Vagina (tissue), 2 donors: ENCODE results near the gene BGLAP. TPM values are rescaled to one million over a fixed set of nuclear protein-coding genes. Genes with fewer than 3 reads are reported as not detected.
"Not testable (repeated sequence)": the region's sequence is repeated elsewhere in the genome, so short reads cannot be mapped to it uniquely, and the experiment has no call there.

ENCODE experiments used
- DNase-seq, 2 donors: peaks; one replicate each; pipeline ENCODE4 v3.0.0-alpha.2; 2017; ENCODE audit errors: extremely low spot score in 2 of 2
- H3K27ac ChIP-seq: fragments of 200-600 bp; sonication (generic); one replicate; pipeline ENCODE4 v1.5.1; 2019
- H3K27me3 ChIP-seq: fragments of 200-600 bp; sonication (generic); one replicate; pipeline ENCODE4 v1.5.1; 2019
- H3K36me3 ChIP-seq, 2 donors: fragments of 200-600 bp; sonication (generic); one replicate each; pipeline ENCODE4 v1.5.1; 2017 to 2019
- H3K4me1 ChIP-seq: fragments of 200-600 bp; sonication (generic); one replicate; pipeline ENCODE4 v1.5.1; 2019
- H3K4me3 ChIP-seq, 2 donors: fragments of 200-600 bp; sonication (generic); 1 replicate in 1 of 2; 2 replicates in 1 of 2; pipeline ENCODE4 v1.5.1; 2016 to 2019
- H3K9me3 ChIP-seq: fragments of 200-600 bp; sonication (generic); one replicate; pipeline ENCODE4 v1.5.1; 2019
- POLR2A ChIP-seq, 2 donors: fragments of 450-650 bp; IDR thresholded peaks; one replicate each; pipeline ENCODE4 v1.6.1; 2017; ENCODE audit warnings: antibody characterized with exemption in 2 of 2, mild to moderate bottlenecking in 2 of 2, moderate library complexity in 2 of 2
- POLR2AphosphoS5 ChIP-seq, 2 donors: sonication (generic); formaldehyde crosslinking; IDR thresholded peaks; one replicate each; pipeline ENCODE4 v1.9.0; 2017; ENCODE audit warnings: antibody characterized with exemption in 2 of 2, mild to moderate bottlenecking in 2 of 2, low read depth in 1 of 2; ENCODE audit not compliant: insufficient read depth in 1 of 2
- intact Hi-C: fragments of 100-400 bp; cut with DNase I; formaldehyde crosslinking; loops from one replicate; pipeline ENCODE4 v1.15.1; 2023
- total RNA-seq: library from RNA; depleted of rRNA; stranded (reverse); fragments of >200 nt; gene quantifications from one replicate; pipeline ENCODE4 v1.2.3, GENCODE V29; 2016
- TF ChIP-seq, protein P1 (sequence below), 3 experiments: fragments of 450-650 bp in 2 of 3; fragments of 200-600 bp in 1 of 3; sonication (generic) in 1 of 3; IDR thresholded peaks; one replicate each; pipeline ENCODE4 v1.5.1; 2017 to 2019; ENCODE audit warnings: antibody characterized with exemption in 3 of 3, mild to moderate bottlenecking in 2 of 3, moderate library complexity in 2 of 3

BGLAP gene
- total RNA-seq, 1 donor from 2014 or later: not detected

DNA sequence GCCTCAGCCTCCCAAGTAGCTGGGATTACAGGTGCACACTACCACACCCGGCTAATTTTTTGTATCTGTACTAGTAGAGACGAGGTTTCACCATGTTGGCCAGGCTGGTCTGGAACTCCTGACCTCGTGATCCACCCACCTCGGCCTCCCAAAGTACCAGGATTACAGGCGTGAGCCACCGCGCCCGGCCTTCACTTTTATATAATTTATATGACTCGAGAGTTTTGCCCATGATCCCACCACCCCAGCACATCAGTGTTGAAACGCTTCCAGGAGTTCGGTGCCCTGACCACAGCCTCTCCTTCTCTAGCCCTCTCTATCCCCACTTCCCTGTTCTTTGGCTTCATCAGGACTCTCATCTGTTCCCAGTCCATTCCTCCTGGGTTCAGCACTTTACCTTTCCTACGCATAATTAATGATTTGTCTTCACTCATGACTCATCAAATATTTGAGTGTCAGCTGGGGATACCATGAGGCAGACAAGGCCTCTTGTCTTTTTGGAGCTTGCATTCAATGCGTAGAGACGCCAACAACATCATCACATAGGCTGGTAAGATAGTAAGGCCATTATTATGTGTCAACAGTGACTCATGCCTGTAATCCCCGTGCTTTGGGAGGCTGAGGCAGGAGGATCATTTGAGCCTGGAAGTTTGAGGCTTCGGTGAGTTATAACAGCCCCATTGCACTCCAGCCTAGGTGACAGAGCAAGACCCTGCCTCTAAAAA is 27.8 kb upstream of the BGLAP start:
- TF ChIP-seq, protein P1, sequence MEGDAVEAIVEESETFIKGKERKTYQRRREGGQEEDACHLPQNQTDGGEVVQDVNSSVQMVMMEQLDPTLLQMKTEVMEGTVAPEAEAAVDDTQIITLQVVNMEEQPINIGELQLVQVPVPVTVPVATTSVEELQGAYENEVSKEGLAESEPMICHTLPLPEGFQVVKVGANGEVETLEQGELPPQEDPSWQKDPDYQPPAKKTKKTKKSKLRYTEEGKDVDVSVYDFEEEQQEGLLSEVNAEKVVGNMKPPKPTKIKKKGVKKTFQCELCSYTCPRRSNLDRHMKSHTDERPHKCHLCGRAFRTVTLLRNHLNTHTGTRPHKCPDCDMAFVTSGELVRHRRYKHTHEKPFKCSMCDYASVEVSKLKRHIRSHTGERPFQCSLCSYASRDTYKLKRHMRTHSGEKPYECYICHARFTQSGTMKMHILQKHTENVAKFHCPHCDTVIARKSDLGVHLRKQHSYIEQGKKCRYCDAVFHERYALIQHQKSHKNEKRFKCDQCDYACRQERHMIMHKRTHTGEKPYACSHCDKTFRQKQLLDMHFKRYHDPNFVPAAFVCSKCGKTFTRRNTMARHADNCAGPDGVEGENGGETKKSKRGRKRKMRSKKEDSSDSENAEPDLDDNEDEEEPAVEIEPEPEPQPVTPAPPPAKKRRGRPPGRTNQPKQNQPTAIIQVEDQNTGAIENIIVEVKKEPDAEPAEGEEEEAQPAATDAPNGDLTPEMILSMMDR (IDR thresholded peaks at IDR 0.05): no peak
- TF ChIP-seq POLR2A (IDR thresholded peaks at IDR 0.05) (no peak), POLR2AphosphoS5 (IDR thresholded peaks at IDR 0.05; ENCODE audit: insufficient read depth in 1 of 2, low read depth in 1 of 2) (no peak)
- Histone ChIP-seq H3K9me3 (no peaks in the 10 kb centered on the region), H3K4me3 (peak overlapping the region; percentile 62 to 67), H3K4me1 (peaks cover 41% of the 10 kb centered on the region), H3K27me3 (no peaks in the 10 kb centered on the region), H3K36me3 (peaks cover 0 to 5% of the 10 kb centered on the region in 2 donors), H3K27ac (peak overlapping the region; percentile 97)
- intact Hi-C loops: no loop called here
- DNase-seq: no peak

DNA sequence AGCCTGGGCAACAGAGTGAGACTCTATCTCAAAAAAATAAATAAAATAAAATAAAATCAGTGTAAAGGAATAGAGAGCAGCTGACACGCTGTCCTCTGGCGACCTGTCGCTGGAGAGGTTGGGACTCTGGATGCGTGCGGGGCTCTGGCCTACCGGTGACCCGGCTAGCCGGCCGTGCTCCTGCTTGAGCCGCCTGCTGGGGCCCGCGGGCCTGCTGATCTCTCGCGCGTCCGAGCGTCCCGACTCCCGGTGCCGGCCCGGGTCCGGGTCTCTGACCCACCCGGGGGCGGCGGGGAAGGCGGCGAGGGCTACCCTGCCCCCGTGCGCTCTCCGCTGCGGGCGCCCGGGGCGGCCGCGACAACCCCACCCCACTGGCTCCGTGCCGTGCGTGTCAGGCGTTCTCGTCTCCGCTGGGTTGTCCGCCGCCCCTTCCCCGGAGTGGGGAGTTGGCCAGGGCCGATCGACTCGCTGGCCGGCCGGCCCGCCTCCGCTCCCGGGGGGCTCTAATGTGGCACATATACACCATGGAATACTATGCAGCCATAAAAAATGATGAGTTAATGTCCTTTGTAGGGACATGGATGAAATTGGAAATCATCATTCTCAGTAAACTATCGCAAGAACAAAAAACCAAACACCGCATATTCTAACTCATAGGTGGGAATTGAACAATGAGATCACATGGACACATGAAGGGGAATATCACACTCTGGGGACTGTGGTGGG is 25.5 kb upstream of the BGLAP start:
- intact Hi-C loops, H3K4me3 ChIP-seq, H3K9me3 ChIP-seq, DNase-seq, H3K27me3 ChIP-seq, H3K27ac ChIP-seq: not testable (repeated sequence)
- peaks cover 41% of the 10 kb centered on the region for H3K4me1 ChIP-seq
- H3K36me3 ChIP-seq: peaks cover 0 to 10% of the 10 kb centered on the region in 2 donors

DNA sequence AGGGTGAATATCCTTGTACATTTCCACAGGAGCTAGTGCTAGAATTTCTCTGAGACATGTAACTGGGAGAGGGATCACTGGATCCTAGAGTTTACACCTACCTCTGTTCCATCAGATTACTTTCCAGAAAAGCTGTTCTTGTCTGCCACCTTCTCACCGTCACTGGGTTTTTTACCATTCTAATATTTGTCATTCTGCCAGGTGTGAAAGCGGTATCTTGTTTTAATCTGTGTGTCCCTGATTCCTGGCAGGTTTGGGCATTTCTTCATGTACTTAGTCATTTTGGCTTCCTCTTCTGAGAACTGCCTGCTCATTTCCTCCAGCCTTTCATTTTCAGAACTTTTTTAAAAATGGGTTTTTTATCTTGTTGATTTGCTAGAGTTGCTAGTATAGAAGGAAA is 24.1 kb upstream of the BGLAP start:
- Histone ChIP-seq H3K4me3 (no peak overlapping the region), H3K36me3 (peaks cover 0 to 24% of the 10 kb centered on the region in 2 donors), H3K27ac (no peak overlapping the region), H3K4me1 (peaks cover 41% of the 10 kb centered on the region), H3K9me3 (no peaks in the 10 kb centered on the region), H3K27me3 (no peaks in the 10 kb centered on the region)
- DNase-seq: no peak
- intact Hi-C loops: no loop called here
- TF ChIP-seq, protein P1 (IDR thresholded peaks at IDR 0.05): no peak
- TF ChIP-seq POLR2AphosphoS5 (IDR thresholded peaks at IDR 0.05; ENCODE audit: insufficient read depth in 1 of 2, low read depth in 1 of 2) (peak in 1 of 2 donors; percentile 14), POLR2A (IDR thresholded peaks at IDR 0.05) (no peak)

DNA sequence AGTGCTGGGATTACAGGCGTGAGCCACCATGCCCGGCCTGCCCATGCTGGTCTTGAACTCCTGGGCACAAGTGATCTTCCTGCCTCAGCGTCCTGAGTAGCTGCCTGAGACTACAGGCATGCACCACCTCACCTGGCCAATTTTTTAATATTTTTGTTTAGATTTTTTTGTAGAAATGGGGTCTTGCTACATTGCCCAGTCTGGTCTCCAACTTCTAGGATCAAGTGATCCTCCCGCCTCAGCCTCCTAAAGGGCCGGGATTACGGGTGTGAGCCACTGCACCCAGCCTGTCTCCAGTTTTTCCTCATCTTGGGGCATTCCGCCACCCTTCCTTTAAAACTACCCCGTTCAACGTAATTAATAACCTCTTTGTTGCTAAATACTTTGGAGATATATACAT is 21.8 kb upstream of the BGLAP start:
- intact Hi-C loops: no loop called here
- H3K36me3 ChIP-seq: peaks cover 0 to 38% of the 10 kb centered on the region in 2 donors
- peaks cover 26% of the 10 kb centered on the region for H3K4me1 ChIP-seq
- no peak overlapping the region for H3K27ac ChIP-seq
- H3K27me3 ChIP-seq: no peaks in the 10 kb centered on the region
- H3K4me3 ChIP-seq: no peak overlapping the region
- no peak for DNase-seq
- TF ChIP-seq, protein P1 (IDR thresholded peaks at IDR 0.05): no peak
- no peak for TF ChIP-seq POLR2AphosphoS5 (IDR thresholded peaks at IDR 0.05; ENCODE audit: insufficient read depth in 1 of 2, low read depth in 1 of 2)
- no peak for TF ChIP-seq POLR2A (IDR thresholded peaks at IDR 0.05)
- H3K9me3 ChIP-seq: no peaks in the 10 kb centered on the region

DNA sequence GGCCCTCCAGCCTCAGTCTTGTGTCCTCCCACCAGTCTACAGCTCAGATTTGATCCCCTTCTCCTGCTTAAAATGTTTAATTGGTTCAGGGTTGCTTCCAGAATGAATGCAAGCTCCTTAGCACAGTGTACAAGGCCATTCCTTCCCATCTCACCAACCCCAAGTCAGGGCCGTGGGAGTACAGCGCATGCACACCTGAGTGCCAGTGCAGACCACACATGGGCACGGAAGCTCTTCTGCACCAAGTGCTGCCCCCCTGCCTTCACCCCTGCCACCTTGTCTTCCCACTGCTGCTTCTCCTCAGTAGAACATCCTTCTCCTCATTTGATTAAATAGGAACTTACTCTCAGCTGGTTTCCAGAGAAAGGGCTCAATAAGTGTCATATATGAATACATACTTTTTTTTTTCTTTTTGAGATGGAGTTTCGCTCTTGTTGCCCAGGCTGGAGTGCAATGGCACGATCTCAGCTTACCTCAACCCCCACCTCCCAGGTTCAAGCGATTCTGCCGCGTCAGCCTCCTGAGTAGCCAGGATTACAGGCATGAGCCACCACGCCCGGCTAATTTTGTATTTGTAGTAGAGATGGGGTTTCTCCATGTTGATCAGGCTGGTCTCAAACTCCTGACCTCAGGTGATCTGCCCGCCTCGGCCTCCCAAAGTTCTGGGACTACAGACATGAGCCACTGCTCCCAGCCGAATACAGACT is 19.8 kb upstream of the BGLAP start:
- H3K4me3 ChIP-seq: no peak overlapping the region
- DNase-seq: no peak
- H3K4me1 ChIP-seq: peaks cover 21% of the 10 kb centered on the region
- peaks cover 0 to 49% of the 10 kb centered on the region in 2 donors for H3K36me3 ChIP-seq
- H3K9me3 ChIP-seq: no peaks in the 10 kb centered on the region
- no peak overlapping the region for H3K27ac ChIP-seq
- no peaks in the 10 kb centered on the region for H3K27me3 ChIP-seq
- intact Hi-C loops: no loop called here
- no peak for TF ChIP-seq POLR2A (IDR thresholded peaks at IDR 0.05)
- TF ChIP-seq, protein P1 (IDR thresholded peaks at IDR 0.05): no peak
- TF ChIP-seq POLR2AphosphoS5 (IDR thresholded peaks at IDR 0.05; ENCODE audit: insufficient read depth in 1 of 2, low read depth in 1 of 2): no peak
